NCI-H526 treated with DMSO at 0.1 percent for 48 hours (cell line): ENCODE results near the gene FAM167B.

Experiments
- DNase-seq: peaks from one replicate; lab custom pipeline; 2025; lab: John Stamatoyannopoulos, UW

The FAM167B gene

DNA sequence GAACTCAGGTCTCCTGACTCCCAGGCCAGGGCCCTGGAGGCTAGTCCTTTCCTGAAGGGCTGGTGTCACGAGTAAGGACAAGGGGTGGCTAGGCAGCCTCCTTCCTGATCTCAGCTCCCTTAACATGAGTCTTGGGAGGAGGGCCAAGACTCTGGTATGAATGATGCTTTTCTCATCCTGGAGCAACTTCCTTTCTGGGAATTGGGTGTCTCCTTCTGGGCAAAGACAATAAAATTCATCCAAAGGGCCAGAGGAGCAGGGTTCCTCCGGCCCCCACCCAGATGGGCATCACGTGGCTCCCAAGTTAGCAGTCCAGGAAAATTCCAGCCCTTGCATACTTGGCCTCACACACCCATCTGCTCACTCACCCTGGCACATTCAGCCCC, at the start of gene FAM167B:
Gene FAM167B (plus strand): TSS at position 335 of the 386 bp plus-strand sequence. CDS start 200 bp downstream, outside the sequence.
- DNase-seq = no peak

DNA sequence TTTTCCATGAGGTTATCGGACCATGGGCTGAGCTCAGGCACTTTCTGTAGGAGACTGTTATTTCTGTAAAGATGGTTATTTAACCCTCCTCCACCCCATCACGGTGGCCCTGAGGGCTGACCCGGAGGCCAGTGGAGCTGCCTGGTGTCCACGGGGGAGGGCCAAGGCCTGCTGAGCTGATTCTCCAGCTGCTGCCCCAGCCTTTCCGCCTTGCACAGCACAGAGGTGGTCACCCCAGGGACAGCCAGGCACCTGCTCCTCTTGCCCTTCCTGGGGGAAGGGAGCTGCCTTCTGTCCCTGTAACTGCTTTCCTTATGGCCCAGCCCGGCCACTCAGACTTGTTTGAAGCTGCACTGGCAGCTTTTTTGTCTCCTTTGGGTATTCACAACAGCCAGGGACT, 49.2 kb upstream of the FAM167B start:
- DNase-seq = no peak

DNA sequence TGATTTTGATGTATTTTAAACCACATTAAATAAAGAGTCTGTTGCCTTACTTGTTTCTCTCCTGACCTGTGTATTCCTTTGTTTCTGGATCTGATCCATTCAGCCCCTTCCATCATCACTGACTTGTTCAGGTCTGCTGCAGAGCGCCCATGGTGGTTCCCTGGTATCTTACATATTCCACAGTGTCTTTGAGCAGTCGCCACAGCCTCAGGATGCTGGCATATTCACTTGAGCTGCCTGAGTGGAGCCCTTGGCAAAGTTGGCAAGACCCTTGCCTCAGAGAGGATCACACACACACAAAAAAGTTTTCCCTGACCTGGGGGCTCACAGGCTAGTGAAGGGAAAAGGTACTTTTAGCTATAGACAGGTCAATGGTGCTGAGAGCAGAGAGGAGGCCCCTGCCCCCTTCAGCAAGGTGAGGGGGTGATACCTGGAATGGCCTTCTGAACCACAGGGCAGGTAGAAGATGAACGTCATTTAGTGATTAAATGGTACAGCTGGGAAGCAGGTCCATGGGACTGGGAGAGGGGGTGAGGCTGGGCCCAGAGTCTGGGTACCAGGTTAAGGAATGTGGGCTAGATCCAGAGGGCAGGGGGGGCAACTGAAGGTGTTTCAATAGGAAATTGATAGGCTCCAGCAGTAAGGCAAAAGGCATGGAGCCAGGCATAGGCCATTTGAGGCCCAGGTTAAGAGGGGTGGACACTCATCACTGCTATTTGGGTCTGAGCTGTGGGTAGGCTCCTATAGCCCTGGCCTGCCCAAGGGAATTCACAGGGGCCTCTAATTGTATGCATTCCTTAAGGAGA, 48.6 kb upstream of the FAM167B start:
- no peak for DNase-seq

DNA sequence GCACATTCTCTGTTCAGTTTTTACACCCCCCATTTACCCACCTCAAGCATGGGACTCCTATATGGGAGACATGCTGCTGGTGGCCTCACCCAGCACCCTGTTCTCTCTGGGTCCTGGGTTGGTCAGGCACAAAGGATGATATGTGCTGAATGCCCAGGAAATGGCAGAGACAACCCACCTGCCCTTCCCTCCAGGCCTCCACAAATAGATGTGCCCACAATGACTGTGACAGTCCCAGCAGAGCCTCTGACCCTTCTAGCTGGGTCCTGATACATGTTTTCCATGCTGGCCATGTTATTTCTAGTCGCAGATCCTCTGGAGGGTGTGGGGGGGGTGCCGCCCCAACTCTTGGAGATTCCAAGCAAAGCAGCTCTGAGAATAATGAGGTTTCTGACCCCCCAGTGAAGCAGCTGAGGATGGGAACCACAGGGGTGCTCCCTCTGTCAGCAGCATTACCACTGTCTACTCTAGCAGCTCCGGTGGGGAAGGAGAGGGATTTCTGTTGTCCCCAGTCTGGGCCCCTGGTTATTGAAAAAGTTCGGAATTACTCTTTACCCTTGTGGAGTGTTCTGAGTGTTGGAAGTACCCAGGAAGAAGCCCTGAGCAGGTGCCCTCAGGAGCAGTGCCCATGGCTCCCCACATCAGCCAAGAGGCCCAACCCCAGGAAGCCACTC, 47.8 kb upstream of the FAM167B start:
- no peak for DNase-seq

- DNase-seq = no peak
These were observed 47.3 kb upstream of the FAM167B start for GRCh38 chr1:32199717-32200072.

DNA sequence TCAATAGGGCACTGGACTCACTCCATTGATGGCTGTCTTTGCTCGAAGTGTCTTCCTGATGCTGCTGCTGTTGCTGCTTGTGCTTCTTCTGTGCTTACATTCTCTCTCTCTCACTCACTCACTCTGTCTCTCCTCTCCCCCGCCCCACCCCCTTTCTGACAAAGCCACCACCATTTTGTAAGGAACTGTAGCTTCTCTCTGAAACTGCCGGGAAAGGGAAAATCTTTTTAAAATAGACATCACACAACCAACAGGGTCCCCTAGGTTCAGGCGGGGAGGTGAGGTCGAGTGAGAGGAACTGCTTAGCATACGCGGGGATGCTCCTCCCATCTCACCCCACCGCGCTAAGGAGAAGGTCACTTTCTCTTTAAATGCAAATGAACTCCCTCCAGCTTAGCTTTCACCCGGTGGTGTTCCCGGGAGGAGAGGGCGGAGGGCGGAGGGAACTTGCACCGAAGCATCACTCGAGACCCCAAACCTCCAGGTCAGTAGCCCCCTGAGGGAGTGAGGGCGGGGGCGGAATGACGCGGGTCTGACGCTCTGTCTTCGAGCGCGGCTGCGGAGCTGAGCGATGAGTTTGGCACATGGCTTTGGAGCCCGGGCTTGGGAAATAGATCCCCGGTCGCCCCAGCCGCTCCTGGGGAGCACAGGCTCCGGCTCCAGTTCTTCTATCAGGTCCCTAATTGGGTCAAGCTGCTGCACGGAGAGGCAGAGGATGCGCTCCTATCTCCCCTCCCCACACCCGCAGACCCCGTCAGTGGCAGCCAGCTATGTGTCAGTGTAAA, 46.6 kb upstream of the FAM167B start, which contains the start of gene CCDC28B:
Gene CCDC28B (plus strand): TSS at position 370 of the 785 bp plus-strand sequence. CDS start 1,341 bp downstream, outside the sequence.
- peak; percentile 40 for DNase-seq

- peak; percentile 29 for DNase-seq
These were observed 45.8 kb upstream of the FAM167B start for GRCh38 chr1:32201011-32201855.

DNA sequence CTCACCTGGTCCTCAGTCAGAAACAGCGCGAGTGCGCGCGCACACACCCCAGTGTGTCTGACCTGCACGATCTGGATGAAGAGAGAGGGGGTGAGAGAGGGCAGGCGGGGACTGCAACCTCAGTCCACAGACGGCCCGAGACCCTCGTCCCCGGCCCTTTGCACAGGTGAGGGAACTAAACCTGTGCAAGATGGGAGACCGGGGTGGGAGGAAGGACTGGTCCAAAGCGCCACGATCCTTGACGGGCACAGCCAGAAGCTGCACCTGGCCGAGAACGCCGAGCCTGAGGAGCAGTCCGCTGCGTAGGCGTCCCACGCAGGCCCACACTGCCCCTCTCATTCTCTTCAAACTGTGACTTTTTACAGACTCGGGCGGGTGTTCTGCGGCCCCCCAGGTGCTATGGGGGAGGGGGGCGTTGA, 42.1 kb upstream of the FAM167B start:
- no peak for DNase-seq

GRCh38 chr1:32205401-32206370, 41.3 kb upstream of the FAM167B start, which contains the start of gene IQCC:
Gene IQCC (plus strand): TSS chr1:32205671. CDS start chr1:32205682, 11 bp downstream.
- DNase-seq = peak; percentile 74

DNA sequence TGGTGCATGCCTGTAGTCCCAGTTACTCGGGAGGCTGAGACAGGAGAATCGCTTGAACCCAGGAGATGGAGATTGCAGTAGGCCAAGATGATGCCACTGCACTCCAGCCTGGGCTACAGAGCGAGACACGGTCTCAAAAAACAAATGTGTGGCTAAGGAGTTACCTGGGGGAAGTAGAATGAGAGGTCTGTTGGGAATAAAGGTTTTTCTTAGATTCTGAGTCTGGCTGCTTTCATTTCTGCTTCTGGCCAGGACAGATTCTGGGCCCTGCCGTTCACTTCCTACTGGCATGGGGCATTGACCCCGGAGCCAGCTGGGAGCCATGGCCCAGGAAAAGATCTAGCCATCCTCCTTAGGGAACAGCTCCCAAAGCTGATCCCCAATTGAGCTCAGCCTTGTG, 38.6 kb upstream of the FAM167B start:
- no peak for DNase-seq

DNA sequence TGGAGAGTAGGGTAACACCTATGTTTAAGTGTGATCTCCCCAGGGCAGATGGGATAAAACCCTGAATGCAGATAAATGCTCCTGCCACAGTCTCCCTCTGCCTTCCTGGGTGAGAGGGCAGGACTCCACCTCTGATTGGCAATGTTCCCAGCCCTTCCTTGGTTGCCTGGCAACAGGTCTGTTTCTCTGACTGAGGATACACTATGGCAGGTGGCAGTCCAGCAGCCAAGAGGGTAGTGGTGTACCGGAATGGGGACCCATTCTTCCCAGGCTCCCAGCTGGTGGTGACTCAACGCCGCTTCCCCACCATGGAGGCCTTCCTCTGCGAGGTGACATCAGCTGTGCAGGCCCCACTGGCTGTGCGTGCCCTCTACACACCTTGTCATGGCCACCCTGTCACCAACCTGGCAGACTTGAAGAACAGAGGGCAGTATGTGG, 38.1 kb upstream of the FAM167B start, which contains the start of gene DCDC2B:
Gene DCDC2B (plus strand): TSS at position 199 of the 438 bp plus-strand sequence. CDS start 5 bp downstream, at position 204.
- DNase-seq = peak; percentile 14

- peak; percentile 13 for DNase-seq
These were observed 31.2 kb upstream of the FAM167B start for GRCh38 chr1:32215629-32216480.

- DNase-seq = no peak
These were observed 30.5 kb upstream of the FAM167B start for GRCh38 chr1:32216566-32216965.

DNA sequence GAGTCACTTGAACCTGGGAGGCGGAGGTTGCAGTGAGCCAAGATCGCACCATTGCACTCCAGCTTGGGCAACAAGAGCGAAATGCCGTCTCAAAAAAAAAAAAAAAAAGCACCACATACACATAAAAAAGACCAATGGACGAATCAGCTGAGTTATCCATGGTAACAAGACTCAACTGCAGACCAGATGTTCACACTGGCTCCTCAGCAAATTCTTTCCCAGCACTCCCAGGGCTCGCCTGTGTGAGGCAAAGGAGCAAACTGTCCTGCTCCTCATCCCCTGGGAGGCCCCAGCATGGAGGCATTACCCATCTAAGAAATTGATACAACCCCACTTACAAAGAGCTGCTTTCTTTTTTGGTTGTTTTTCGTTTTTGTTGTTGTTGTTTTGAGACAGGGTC, 28.0 kb upstream of the FAM167B start:
- no peak for DNase-seq

DNA sequence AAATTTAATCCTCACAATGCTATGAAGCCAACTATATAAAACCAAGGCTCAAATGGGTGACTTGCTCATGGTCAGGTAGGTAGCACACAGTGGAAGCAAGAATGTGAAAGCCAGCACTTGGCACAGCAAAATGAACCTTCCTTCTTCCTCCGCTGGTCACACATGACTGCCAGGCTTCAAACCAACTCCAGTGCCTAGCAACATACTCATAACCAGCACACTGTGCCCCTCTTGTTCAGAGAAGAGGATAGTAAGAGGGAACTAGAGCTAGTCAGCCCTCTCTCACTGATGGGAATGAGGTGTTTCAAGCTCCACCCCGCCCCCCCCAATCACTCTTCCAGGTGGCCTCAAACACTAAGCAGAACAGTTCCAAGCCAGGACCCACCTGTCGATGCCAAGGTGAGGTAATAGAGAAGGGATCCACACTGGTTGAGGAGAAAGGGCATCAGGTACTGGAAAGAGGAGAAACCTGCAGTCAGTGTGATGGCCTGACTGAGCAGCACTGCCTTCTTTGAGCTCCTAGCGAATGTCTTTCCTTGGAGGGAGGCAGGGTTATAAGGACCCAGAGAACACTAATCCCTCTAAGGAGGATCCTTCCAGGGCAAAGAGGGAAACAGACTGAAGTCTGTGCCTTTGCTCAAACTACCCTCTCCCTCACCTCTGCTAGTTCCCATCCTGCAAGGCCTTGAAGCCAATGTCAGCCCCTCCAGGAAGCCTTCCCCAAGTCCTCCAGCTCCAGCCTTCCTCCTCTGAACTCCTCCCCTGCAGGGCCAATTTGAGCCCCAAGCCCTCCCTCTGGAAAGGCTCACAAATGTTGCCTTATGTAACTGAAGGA, 26.1 kb upstream of the FAM167B start:
- no peak for DNase-seq

- no peak for DNase-seq
These were observed 25.4 kb upstream of the FAM167B start for GRCh38 chr1:32221581-32221979.

GRCh38 chr1:32221980-32222755, 24.9 kb upstream of the FAM167B start, which contains the start of the genes EIF3I and TMEM234:
Gene EIF3I (plus strand): TSS chr1:32222407. CDS start chr1:32222442, 35 bp downstream.
Gene TMEM234 (minus strand): TSS chr1:32222353. CDS start chr1:32222322, 31 bp downstream.
- DNase-seq = peak; percentile 59
